8988T (cell line): ENCODE measurements around the gene SPOCK1.

Experiments
- DNase-seq: peaks from one replicate; pipeline ENCODE4 v3.0.0; 2011

SPOCK1 gene

DNA sequence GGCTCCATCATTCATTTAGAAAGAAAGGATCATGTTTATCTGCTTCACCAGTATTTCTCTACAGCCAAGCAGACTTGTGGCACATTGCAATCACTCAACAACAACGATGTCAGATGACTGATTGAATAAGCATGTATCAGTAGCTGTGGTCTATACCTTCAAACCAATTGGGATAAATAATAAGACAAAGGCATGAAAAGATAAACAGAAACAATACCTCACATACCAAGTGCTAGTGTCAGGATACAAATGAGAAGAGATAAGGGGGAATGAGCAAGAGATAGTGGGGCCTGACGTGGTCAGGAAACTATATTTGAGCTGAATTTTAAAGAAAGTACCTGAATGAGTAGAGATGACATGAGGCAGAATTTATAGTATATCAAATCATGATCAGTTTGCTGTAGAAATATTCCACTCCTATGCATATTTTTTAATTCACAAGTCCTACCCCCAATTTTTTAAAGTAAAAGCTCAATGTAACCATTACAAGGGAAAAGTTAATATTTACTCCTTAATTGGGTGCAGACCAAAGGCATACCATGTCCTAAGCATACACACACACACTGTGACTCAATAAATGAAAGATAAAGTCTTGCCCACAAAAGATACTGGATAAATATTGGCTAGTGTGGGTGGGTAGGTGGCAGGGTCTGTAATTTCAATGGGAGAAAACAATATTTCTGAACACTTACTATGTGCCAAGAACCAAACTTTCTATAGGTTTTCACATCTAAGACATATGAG, 284.5 kb downstream of the SPOCK1 start:
- DNase-seq, result no peak

DNA sequence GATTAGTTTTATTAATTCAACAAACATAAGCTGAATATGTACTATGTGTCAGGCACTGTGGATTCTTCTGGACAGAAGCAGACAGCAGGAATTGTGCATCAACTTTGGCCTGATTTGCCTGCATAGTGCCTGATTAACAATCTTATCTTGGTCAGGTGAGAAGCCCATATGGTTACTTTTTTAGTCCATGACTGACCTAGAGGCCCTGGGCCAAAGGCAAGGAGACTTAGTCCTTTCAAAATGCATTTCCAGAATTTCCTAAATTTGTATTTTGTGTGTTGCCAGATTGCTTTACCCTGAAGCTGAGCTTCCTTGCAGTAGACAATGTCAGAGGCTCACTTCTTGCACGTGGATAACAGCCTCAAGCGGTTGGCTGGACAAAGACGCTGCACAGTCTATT, 286.7 kb downstream of the SPOCK1 start:
- DNase-seq, result no peak

DNA sequence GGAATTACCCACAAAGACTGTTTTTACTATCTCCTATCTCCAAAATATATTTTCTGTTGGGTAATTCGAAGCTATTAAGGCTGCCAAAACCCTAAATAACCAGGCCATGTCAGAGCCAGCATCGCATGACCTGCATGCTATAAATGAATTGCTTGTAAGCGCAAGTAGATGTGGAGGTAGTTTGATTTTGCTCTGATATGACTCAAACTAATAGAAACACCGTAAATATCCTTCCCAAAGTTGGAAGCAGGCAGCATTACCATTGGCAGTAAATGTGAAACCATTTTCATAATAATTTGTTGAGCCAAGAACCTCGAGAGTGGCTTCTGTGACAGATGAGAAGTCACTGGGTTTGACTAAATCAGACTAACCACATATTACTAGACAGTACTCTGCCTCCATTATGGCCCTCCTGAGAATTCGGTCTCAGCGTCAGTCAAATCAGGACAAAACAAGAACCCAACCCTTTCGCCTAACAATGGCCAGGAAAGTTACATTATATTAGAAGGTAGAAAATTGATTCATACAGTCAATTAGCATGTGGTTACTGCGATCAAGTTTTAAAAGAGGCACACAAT, 289.8 kb downstream of the SPOCK1 start:
- no peak for DNase-seq

DNA sequence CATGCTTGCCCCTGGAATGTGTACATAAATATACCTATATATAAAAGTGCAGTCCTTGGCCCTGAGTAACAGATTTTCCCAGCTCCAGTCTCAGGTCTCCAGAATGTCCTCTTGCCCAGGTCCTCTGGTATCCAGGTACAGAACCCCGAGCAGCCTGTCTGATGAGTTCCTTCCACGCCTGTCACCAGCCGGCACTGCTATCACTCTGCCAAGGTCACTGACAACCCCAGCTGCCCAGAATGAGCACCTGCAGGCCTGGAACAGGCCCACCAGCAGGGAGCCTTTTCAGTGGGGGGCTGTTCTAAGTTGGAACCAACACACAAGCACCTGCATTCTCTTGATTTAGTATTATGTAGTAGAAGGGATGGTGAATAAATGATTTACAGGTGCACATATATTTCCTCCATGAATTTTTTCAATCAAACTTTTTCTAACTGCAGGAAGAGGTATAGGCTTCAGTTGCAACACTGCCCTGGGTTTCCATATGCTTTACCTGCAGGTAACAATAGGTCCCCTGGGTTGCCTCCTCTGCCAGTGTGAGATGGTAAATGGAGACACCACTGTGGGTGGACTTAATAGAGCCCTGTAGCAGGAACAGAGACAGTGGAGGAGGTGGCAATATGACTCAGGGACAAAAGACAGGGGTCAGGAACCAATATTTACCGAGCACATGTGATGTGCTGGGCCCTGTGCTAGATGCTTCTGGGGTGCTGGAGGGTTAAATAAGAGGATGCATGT, 291.9 kb downstream of the SPOCK1 start:
- DNase-seq, result no peak

DNA sequence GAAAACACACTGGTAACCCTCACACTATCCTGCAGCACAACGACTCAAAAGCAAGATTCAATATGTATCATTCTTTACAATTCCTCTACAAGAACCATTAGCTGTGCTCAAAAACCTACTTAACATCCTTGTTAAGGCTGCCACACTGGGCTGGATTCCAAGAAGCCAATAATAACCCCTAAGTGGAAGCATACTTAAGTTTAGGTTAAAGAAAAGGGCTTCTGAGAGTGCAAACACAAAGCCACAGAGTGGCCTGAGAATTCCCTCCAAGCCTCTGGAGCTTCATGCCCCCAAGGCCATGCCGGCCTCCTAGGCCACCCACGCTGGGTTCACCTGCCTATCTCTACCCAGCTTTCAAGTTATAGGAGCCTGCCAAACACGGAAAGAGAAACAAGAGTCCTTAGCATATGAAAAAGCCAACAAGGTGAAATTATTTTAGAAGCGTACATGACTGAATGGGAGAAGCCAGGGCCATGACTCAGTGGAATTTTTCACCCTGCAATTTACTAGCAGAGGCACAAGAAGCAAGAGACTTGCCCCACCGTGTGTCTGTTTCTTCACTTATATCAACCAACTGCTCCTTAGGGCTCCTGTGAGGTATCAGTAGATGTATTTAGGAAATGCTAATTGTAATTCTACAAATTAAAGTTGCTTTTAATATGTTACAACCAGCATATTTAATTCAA, 293.0 kb downstream of the SPOCK1 start:
- no peak for DNase-seq

DNA sequence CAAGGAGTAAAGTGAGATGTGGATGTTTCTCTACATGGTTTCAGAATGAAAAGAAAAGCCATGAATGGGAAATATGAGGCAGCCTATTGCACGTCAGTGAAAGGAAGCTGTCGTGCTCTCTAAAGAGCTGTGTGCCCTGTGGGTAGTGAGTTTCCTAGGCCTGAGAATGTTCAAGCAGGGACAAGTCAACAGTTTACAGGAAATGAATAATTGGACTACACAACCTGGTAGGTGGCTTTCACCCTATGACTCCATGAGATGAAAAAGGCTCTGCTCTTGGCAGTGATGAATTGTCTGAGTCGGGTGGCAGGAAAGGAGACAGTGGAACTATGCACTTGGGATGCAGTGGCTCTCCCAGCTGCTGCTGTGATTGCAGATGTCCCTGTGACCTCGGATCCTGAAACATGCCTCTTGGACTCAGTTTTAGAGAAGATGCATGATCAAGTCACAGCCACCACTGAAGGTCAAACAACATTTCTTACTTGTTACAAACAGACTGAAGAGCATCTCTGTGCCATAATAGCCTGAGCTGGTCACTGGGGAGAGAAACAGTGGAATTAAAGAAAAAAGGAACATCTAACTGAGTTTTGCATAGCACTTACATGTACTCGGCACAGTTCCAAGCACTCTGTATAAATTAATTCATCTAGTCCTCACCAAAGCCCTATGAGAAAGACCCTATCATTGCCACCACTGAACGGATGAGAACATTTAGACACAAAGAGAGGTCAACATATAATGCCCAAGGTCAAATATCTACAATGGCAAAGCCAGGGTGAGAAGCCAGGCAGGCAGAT, 293.7 kb downstream of the SPOCK1 start:
- DNase-seq, result no peak

DNA sequence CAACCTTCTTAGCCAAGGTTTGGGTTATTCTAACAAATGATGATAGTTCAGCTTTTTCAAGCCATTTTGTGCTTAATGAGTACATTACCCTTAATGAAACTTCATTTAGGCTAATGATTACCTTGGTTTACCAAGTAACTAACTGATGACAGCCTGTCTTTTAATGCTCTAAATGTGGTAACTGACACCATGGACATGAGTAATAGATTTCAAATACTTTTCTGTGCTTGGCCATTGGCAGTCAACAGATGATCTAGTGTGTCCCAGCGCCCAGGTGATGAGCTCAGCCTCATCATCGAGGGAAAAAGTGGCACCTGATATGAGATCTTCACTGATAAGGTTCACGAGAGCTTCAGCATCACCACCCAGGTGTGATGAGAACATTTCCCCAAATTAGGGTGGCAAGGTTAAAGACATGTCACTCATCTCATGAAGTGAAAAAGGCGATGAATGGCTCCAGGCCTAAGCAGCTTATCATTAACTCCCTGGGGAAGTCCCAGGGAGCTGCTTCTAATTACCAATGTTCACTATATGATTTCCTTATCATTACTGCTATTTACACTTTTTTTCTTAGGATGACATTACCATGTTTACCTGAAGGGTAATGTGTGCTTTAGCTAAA, 296.0 kb downstream of the SPOCK1 start:
- DNase-seq, result no peak

DNA sequence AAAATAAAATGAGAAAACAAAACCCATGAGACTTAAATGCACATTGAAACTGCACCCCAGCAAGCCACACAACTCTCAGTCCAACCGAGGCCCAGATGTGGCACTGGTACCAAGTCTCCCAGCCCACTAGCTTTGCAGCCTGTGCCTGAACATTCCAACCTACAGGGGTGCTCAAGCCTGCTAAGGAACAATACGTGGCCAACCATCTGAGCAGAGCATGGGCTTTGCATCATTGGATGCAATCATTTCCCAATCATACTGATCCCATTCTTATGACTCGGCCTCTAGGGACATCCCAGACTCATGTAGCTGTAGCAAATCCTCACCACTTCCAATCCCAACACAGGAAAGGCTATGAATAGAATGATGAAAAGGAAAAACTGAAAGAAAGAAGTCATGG, 297.2 kb downstream of the SPOCK1 start:
- DNase-seq, result no peak

DNA sequence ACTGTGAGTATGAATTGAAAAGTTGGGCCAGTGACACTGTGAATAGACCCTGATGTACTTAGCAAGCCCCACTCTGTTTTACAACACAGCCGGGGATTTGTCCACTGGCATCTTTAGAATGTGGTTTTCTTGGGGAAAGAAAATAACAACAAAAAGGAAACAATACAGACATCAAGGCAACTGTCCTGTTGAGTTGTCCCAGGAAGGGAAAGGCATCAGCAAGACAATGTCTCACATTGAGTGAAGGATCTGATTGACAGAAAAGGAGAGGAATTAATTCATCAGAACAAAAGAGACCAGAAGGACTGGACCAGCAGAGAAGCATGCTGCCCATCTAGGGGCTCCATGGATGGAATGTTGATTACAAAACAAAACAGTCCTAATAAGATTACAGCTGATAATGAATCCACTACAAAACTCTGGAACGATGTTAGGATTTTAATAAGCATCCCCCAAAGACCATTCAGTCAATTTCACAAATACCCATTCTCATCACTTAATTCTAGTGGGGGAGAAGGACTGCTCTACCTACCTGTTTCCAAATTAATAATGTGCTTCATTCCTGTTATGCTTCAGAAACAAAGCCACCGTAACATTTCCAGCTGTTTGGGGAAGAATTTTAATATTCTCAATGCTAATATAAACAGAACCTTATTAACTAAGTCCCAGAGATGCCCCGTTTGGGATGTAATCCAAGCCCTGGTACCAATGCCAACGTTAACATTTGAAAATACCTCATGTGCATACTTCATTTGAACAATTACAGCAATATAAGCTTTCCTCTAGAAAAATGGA, 298.0 kb downstream of the SPOCK1 start:
- no peak for DNase-seq

DNA sequence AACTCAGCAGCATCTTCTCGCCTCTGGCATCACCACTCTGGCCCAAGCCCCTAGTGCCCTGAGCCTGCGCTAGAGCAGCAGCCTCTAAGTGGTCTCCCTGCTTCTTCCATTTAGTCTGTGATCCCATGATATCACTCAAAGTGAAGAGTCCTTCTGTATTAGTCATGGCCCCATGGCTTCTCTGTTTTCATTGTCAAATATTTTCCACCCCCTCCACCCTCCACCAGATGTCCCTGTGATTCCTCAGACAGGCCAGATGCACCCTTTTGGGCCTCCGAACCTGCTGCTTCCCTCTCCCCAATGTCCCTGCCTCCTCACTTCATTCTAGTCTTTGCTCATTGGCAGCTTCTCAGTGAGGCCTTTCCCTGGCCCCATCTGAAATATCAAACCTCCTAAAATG, 299.2 kb downstream of the SPOCK1 start:
- no peak for DNase-seq

DNA sequence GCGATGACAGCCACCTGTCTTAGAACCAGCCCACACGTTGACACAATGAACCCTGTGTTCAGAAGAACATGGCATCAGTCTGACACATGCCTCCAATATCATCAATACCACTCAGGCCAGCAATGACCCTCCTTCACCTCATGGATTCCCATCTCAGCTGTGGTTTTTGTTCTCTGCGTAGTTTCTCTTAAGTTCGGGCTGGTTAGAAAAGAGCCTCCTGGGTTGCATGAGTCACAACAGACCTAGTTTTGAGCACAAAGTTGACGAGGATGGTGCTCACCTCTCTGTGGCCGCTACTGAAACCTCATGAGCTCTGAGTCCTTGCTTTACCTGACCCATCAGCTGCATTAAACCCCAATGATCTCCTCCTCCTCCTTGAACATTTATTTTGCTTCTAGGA, 299.9 kb downstream of the SPOCK1 start:
- no peak for DNase-seq

DNA sequence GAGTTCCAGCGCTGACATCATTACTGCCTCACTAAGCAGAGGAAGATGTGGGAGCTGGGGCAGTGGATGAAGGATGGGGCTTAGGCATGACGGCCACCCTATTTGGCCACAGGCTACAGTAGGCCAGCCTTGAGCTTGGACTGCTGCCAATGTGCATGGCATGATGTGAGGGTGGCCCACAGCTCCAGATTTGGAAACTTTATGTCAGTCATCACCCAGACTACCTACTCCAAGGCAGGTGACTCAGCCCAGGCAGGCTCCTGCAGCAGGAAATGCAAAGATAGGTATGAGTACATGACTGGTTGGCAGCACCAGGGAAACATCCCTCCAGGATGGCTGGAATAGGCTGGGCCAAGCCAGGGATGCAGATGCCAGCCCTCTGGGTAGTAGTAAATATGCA, 303.6 kb downstream of the SPOCK1 start:
- DNase-seq, result no peak

DNA sequence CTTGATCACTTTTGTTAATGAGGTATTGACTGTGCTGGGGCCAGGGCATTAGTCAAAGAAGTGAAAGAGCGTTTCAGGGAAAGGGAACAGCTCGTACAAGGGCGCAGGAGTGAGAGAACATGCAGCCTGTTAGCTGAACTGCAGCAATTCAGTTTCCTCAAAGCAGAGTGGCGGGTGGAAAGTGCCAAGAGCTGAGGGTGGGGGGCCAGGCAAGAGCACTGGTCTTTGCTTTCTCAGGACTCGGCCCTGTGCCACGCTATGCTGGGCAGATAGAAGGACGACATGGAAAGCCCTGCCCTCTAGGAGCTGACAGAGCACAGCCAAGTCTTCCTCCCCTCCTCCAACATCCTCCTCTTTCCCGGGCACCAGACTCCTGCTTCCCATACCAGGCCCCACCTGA, 304.8 kb downstream of the SPOCK1 start:
- DNase-seq, result no peak

DNA sequence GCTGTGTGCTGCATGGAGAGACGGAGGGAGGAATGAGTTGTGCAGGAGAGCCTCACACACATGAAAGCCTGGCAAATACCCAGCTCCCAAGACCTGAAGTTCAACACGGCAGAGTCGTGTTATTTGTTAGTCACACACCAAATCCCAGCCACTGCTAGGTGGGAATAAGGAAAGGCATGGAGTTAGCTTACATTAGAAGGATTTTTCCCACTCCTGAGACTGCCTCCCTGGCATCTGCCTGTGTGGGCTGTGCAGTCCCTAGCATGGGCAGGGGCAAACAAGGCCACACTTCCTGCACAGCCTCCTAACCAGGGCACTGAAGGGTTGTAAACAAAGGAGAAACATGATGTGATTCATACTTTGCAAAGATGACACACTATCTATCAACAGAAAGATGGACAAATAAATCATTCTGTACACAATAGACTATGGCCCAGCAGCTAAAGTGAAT, 306.8 kb downstream of the SPOCK1 start:
- DNase-seq, result no peak

DNA sequence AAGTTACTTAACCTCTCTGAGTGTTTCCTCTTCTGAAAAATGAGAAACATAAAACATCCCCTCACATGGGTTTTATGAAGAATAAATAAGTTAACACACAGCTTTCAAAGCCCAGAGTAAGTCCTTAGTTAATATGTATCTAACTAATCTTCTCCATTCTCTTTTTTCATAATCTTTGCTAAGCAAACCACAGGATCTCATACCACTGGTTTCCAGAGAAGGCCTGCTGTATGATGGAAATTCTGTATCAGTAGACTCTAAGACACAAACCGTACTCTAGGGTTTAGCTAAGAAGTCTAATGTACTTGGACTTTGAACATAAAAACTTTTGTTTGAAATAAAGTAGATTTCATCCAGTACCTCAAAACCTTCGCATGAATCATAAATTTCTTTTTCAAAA, 307.9 kb downstream of the SPOCK1 start:
- DNase-seq, result no peak

DNA sequence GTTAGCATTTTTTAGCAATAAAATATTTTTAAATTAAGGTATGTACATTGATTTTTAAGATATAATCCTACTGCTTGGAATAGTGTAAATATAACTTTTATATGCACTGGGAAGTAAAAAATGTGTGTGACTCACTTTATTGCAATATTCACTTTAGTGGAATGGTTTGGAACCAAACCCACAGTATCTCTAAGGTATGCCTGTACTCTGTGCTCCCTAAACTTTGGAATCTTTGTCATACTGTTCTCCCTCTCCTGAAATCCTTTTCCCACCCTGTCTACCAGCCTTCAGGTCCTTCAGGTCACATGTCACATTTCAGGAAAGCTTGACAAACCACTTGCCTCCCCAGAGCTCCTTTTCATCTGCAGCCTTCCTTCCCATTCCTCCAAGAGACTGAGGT, 308.7 kb downstream of the SPOCK1 start:
- no peak for DNase-seq

DNA sequence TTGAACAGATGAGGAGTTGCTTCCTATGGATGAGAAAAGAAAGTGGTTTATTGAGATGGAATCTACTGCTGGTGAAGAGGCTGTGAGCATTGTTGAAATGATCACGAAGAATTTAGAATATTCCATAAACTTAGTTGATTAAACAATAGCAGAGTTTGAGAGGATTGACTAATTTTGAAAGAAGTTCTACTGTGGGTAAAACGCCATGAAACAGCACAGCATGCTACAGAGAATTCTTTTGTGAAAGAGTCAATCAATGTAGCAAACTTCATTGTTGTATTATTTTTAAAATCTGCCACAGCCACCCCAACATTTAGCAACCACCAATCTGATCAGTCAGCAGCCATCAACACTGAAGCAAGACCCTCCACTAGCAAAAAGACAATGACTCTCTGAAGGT, 309.1 kb downstream of the SPOCK1 start:
- DNase-seq, result no peak

DNA sequence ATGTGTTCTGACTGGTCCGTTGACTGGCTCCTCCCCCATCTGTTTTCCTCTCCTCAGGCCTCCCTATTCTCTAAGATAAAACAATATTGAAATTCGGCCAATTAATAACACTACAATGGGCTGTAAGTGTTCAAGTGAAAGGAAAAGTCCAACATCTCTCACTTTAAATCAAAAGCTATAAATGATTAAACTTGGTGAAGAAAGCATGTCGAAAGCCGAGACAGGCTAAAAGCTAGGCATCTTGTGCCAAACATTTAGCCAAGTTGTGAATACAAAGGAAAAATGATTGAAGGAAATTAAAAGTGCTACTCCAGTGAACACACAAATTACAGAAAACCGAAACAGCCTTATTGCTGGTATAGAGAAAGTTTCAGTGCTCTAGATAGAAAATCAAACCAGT, 310.6 kb downstream of the SPOCK1 start:
- DNase-seq, result no peak

DNA sequence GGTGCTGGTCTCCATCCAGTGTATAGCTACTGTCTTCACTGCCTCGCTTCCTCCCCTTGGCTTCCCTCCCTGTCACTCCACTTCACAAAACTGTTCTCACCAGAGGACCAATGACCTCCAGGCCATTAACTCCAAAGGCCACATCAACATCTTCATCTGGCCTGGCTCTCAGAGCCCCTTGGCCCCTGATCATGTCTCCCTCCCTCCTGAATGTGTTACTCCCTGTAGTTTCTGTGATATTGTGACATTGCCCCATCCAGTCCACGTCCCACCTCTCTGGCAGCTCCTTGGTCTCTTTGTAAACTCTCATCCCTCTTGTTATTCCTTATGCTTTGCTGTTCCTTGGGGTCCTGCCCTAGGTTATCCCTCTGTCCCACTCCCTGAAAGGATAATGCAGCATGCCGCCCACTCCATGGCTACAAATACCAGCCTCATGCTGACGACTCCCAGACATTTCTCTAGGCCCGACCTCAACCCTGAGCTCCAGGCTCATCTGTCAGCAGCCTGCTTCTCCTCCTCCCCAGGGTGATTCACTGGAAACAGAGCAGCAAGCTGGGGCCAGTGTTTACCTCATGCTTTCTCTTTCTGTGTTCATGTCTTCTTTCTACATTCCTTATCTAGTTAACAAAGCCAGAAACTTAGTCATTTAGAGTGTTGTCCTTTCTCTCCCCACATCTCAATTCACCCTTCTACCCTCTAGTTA, 312.2 kb downstream of the SPOCK1 start:
- DNase-seq, result no peak

DNA sequence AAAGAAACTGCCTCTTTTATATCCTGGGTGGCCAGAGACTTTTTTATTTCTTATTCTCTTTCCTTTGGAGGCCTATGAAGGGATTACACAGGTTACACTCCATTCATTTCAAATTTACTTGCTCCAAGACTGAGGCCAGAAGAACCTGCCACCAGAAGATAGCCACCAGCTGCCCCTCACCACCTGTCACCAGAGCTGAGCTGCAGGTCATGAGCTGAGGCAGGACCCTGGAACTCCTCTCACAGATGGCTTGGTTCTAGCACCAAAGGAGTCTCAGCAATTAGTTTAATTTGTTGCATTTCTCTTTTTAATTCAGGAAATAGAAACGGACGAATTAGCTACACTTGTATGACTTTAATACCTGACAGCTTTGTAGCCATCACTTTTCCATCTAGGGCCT, 313.9 kb downstream of the SPOCK1 start:
- DNase-seq, result no peak

DNA sequence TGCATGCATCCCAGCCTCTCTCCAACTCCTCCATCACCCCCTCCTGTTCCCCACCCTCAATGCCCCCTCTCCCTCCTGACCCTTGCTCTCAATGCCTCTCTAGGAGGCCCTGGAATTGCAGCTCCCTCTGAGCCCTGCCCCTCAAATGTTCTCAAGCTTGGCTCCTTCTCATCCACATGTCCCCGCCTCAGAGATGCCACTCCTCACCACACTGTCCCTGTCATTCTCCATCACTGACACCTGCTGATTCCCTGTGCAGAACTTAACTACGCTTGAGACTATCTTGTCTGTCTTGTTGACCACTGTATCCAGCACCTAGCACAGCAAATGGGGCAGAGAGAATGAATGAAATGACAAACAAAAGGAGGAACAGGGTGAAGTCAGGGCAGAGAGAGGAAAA, 314.4 kb downstream of the SPOCK1 start:
- no peak for DNase-seq
